A204.1 (cell line): ENCODE data around the gene KRTAP11-1.

ENCODE experiments used
- FAIRE-seq: peaks from 2 replicates; lab custom pipeline; 2012; peaks lifted over from hg19 to GRCh38; lab: Jason Lieb, UNC

The KRTAP11-1 gene, protein sequence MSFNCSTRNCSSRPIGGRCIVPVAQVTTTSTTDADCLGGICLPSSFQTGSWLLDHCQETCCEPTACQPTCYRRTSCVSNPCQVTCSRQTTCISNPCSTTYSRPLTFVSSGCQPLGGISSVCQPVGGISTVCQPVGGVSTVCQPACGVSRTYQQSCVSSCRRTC

DNA sequence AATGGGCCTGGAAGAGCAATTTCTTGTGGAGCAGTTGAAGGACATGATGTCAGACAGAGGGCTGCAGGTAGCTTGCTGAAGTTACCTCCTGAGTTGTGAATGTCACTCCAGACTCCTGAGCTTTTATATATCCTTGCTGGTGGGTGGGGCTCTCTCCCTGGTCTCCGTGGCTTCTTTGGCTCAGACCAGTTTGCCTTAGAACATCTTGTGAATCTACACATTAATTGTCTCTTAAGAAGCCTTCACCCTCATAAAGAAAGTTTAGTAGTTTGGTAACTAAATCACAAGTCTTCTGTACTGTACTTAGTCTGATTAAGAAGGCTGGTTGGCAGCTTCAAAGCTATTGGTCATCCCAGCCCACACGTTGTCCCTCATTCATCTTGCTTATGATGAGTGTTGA is at the start of gene KRTAP11-1:
Gene KRTAP11-1, minus strand, starts transcription at position 101 of the 400 bp plus-strand sequence. Its CDS starts 56 bp downstream, at position 45.
- no peak for FAIRE-seq

DNA sequence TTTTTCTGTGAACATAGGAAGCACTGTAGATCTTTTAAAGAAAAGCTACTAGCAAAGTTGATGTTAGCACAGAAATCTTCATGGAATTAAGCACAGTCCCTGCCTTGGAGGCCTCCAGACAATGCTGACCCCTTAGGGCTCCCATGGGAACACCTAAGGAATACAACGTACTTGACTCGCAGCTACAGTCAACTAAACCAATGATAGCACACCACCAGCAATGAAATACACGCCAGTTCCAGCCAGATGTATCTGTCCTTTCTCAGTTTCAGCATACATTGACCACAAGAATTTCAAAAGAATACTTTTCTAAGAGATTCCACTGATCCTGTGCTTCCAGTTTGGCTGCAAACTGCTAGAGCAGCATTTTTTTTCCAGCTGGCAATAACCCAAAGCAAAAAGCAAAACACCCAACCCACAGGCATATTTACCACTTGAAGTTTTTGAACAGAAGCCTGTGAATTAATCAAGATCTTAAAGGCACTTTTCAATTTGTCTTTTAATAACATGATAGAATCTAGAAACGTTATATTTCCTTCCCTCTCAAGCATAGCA is 42.8 kb upstream of the KRTAP11-1 start:
- FAIRE-seq, result no peak

- no peak for FAIRE-seq
Observed at GRCh38 chr21:30921129-30921528, 39.7 kb upstream of the KRTAP11-1 start.

- FAIRE-seq, result no peak
Observed at GRCh38 chr21:30917557-30917956, 36.2 kb upstream of the KRTAP11-1 start.

DNA sequence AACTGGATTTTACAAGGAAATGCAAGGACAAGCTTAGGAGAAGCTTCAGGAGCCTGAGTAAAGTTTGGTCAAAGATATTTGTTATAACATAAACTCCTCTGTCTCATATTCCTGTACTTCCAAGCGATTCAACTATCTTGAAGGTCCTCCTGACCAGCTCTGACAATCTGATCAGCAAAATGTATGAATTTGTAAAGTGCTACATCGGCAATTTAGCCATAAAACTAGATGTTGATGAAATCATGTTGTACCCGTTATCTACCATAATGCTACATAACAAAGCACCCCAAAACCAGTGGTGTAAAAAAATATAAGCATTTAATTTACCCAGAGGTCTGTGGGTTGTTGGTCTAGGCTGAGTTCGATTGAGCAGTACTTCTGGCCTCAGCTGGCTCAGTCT is 19.5 kb upstream of the KRTAP11-1 start:
- FAIRE-seq, result no peak

GRCh38 chr21:30882866-30883597 is 1.7 kb upstream of the KRTAP11-1 start:
- no peak for FAIRE-seq

GRCh38 chr21:30880914-30881313 is 466 bp downstream of the KRTAP11-1 start:
- no peak for FAIRE-seq

DNA sequence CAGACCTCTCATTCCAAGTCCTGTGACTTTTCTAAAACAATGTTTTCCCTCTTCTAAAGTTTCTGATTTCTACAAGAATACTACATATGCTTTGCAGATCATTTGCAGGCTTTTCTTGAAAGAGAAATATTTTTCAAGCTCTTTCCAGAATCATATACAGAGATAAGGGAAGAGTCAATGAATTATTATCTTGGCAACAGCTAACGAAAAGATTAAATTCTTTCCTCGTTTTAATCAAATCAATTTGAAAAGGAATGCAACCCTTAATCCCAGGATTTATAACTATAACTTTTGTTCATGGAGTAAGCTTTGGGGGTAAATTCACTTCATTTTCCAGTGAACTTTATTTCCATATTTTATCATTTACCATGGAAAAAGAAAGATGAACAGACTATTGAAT is 6.9 kb downstream of the KRTAP11-1 start:
- no peak for FAIRE-seq

DNA sequence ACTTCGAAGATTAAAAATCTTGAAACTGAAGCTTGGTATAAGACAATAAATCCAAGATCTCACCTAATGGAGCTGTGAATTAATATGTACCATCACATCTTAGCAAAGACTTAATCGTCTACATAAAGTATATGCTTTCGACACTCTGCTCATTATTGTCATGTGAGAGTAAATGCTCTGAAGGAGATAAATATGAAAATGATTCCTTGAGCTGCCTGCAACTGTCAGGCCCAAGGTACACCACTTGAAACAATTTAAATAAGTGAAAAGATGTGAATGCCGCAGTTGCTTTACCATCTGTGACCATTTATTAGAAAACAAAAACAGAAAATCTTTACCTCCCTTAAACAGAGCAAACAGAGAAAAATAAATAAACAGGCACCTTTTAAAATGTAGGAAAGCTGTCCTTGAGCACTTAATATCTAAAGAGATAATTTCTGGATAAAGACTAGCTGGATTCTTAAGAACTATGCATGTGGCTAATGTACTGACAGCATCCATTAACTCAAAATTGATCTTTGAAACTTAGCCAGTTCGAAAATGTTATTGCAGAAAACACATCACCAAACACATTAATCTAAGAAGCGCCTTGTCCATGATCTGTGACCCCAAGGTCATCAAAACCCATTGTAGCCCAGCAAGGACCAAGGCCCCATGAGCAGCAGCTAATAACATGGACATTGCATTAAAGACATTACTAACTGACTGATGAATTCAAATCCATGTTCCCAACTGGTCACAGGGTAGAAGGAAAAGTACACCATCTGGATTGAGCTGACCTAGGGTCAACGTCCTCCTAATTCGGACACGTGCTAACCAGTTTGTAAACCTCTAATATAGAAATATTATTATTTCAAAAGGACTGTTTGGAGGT is 33.5 kb downstream of the KRTAP11-1 start:
- FAIRE-seq, result no peak

DNA sequence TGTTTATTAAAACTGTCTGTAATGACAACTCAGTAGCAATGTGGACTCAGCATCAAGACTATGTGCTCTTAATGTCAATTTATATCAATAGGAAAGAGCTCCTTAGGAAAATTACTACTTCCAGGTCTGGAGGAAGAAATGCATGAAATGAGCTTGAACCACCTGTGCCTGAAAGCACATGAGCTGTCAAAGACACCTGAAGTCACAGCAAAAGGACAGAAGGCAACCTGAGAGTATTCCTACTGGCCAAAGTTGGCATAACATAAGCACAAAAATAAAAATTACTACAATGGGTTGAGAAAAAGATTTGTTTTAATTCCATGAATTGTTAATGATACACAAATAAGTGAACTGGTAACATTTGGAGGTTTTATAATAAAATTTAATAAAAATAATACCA is 38.4 kb downstream of the KRTAP11-1 start:
- FAIRE-seq, result no peak

DNA sequence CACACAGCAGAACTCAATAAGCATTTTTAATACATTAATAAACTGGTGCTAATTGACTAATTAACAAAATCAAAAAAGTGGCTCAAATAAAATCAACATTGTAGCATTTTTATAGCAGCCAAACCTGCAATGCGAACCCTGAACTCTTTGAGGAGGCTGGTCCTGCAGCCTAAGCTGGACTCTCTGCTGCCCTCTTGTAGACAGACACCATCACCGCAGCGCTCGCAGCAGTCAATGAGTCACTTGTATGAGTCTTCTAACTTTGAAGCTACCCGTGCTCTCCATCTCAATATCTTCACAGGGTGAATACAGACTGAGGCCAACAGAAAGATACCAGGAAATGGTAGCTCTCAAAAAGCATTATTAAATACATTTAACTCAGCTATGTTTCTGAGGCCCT is 42.1 kb downstream of the KRTAP11-1 start:
- FAIRE-seq, result no peak

- no peak for FAIRE-seq
Observed at GRCh38 chr21:30838536-30838935, 42.8 kb downstream of the KRTAP11-1 start.

- no peak for FAIRE-seq
Observed at GRCh38 chr21:30831194-30831765, 50.1 kb downstream of the KRTAP11-1 start.
